ENCODE results near the gene RBM24. TPM values are rescaled to one million over a fixed set of nuclear protein-coding genes. Genes with fewer than 3 reads are reported as not detected.

The RBM24 gene
- total RNA-seq, 1 experiment from 2014 or later = 3.3 TPM

GRCh38 chr6:17250237-17250636 lies 30.9 kb upstream of the RBM24 start:
- Histone ChIP-seq H4K20me1 (ENCODE audit: insufficient read depth) (no peaks in the 10 kb centered on the region), H3K4me1 (ENCODE audit: control insufficient read depth in 1 of 2, insufficient read depth in 2 of 2, low read length in 2 of 2) (no peaks in the 10 kb centered on the region), H3K79me2 (ENCODE audit: insufficient read depth, low read length) (no peaks in the 10 kb centered on the region), H3K9ac (ENCODE audit: low read length) (no peak overlapping the region), H2AFZ (ENCODE audit: low read depth, low read length, poor library complexity, severe bottlenecking) (no peak overlapping the region), H3K27me3 (ENCODE audit: insufficient read depth, low read length) (no peaks in the 10 kb centered on the region), H3K27ac (ENCODE audit: low read depth, low read length) (no peak overlapping the region), H3K9me3 (ENCODE audit: control insufficient read depth in 1 of 2, insufficient read depth in 1 of 2, low read depth in 1 of 2, low read length in 2 of 2) (no peaks in the 10 kb centered on the region), H3K4me3 (replicated peaks in 1 of 2; ENCODE audit: low read depth in 1 of 2, low read length in 2 of 2) (no peak overlapping the region), H3K9me2 (ENCODE audit: insufficient read depth) (no peaks in the 10 kb centered on the region; the same call in 1 of the 2 replicates), H3K4me2 (ENCODE audit: low read length) (no peak overlapping the region), H3K36me3 (ENCODE audit: control insufficient read depth in 1 of 2, insufficient read depth in 2 of 2, low read length in 2 of 2) (no peaks in the 10 kb centered on the region)
- CTCF ChIA-PET = no interaction called here
- POLR2A ChIA-PET = no interaction called here
- intact Hi-C loops (cut with micrococcal nuclease) = no loop called here
- ATAC-seq (no peak), DNase-seq (ENCODE audit: low read depth, low spot score) (no peak)
- BruUV-seq (replicated peaks) = no TSS peak
- TF ChIP-seq CBX3 (IDR thresholded peaks at IDR 0.05; ENCODE audit: low read depth) (no peak), ZBTB33 (IDR thresholded peaks at IDR 0.05; ENCODE audit: extremely low read depth, insufficient replicate concordance, low read length) (no peak), CEBPB (IDR thresholded peaks at IDR 0.05; ENCODE audit: low read depth) (no peak), EZH2 (IDR thresholded peaks at IDR 0.05) (no peak), SRF (IDR thresholded peaks at IDR 0.05; ENCODE audit: low read depth) (no peak), POLR2AphosphoS5 (IDR thresholded peaks at IDR 0.05; ENCODE audit: low read depth, low read length) (no peak), YY1 (IDR thresholded peaks at IDR 0.05; ENCODE audit: extremely low read depth, insufficient replicate concordance, low read depth, low read length) (no peak), EZH2phosphoT487 (IDR thresholded peaks at IDR 0.05; ENCODE audit: borderline replicate concordance) (no peak), SIN3A (IDR thresholded peaks at IDR 0.05; ENCODE audit: low read depth) (no peak), FOSL1 (IDR thresholded peaks at IDR 0.05; ENCODE audit: low read depth) (no peak)
- RAD21 ChIA-PET (ENCODE audit: low non-redundant PET in 1 of 2, low total read pairs in 2 of 2, uncharacterized antibody in 2 of 2, unreplicated experiment in 2 of 2) = no interaction called here

All from HCT116 (cell line).